NCI-H2081 treated with DMSO at 0.1 percent for 48 hours (cell line): ENCODE measurements around the gene TMEM170A.

Experiments used
- DNase-seq: peaks from one replicate; lab custom pipeline; 2025; lab: John Stamatoyannopoulos, UW

Gene TMEM170A

GRCh38 chr16:75401691-75402090 lies 62.8 kb downstream of the TMEM170A start:
- no peak for DNase-seq

GRCh38 chr16:75398333-75398732 lies 66.2 kb downstream of the TMEM170A start:
- DNase-seq, result no peak

DNA sequence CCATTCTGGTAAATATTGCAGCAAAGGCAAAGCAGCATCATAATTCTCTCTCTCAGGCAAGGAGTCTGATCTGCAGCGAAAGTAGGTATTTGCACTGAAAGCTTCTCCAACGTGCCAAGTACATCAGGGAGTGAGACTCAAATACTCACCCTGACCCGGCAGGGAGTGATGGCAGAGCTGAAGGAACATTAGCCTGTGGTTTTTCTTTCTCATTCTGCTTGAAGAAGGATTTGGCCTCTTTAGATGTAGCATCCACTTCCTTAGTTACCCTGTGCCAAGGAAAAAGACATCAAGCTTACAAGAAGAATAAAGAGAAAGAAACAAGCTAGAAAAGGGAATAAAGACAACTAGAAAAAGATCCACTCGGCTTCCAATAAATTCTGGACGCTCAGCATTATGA lies 69.5 kb downstream of the TMEM170A start:
- DNase-seq, result no peak
